MM.1S (cell line): ENCODE results near the gene CSF1R.

Source experiments
- EZH2 ChIP-seq: fragments of 300-600 bp; sonication (generic); optimal IDR thresholded peaks from 2 replicates; pipeline ENCODE3; 2017; ENCODE audit warnings: low read depth, mild to moderate bottlenecking, antibody characterized with exemption, low read length, mixed read lengths
- TF ChIP-seq, protein P1 (sequence below): fragments of 300-600 bp; sonication (generic); IDR thresholded peaks from 2 replicates; pipeline ENCODE4 v1.5.1; 2016; ENCODE audit warnings: antibody characterized with exemption, low read length, mixed read lengths

DNA sequence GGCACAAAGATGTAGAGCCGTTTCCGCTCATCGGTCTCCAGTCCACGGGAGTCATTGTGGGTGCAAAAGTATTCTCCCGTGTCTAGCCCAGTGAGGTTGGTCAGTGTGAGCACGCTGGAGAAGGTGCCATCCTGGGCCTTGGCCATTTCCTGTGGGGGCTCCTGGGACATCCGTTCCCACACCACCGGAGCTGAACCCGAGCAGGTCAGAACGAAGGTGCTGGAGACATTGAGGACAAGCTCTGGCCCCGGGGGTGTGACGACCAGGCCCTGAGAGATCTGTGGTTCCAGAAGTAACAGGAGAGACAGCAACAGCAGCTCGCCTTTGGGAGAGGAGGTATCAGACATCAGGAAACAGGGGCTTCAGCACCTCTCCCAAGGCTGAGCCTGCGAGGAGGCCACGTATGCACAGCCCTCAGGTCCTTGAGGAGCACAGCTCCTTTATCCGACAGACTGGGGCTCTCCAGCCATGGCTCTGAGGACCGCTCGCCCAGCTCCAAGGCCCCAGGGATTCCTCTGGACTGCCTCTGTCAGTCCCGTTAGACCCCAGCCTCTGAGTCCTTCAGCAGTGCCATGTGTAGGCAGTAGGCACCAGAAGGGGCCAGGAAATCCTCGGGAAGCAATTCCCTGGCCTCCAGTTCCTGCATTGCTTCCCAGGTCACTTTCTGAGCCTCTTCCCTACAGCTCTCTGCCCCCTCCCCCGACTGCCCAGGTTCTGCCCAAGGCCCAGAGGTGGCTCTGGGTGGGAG lies 49.4 kb upstream of the CSF1R start:
- TF ChIP-seq, protein P1, sequence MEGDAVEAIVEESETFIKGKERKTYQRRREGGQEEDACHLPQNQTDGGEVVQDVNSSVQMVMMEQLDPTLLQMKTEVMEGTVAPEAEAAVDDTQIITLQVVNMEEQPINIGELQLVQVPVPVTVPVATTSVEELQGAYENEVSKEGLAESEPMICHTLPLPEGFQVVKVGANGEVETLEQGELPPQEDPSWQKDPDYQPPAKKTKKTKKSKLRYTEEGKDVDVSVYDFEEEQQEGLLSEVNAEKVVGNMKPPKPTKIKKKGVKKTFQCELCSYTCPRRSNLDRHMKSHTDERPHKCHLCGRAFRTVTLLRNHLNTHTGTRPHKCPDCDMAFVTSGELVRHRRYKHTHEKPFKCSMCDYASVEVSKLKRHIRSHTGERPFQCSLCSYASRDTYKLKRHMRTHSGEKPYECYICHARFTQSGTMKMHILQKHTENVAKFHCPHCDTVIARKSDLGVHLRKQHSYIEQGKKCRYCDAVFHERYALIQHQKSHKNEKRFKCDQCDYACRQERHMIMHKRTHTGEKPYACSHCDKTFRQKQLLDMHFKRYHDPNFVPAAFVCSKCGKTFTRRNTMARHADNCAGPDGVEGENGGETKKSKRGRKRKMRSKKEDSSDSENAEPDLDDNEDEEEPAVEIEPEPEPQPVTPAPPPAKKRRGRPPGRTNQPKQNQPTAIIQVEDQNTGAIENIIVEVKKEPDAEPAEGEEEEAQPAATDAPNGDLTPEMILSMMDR: no peak
- no peak for TF ChIP-seq EZH2
